Measurements from ENCODE around the gene CSNK1D.

Gene CSNK1D

GRCh38 chr17:82309656-82310570 is 36.4 kb upstream of the CSNK1D start:
- no peak for FAIRE-seq

DNA sequence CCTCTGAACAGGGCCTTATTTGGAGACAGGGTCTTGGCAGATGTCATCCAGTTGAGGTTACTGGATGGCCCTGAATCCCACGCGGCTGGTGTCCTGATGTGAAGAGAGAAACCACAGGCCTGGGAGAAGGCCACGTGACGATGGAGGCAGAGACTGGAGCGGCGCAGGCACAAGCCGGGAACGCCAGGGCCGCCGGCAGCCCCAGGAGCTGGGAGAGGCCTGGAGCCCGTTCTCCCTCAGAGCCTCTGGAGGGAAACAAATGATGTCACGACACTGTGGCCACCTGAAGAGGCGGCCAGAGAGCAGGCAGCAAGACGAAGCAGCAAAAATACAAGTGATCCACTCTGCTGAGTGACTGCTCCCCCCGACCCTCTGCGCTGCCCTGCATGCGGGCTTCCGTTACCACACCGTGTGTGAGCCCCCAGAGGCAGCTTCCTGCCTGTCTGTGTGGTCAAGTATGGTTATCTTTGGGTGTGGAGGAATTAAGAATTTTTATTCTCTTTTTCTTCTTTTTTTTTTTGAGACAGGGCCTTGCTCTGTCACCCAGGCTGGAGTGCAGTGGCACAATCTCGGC is 32.3 kb upstream of the CSNK1D start:
- FAIRE-seq = no peak

- FAIRE-seq = no peak
Measured at GRCh38 chr17:82304826-82305726, 31.6 kb upstream of the CSNK1D start.

- no peak for FAIRE-seq
Measured at GRCh38 chr17:82303944-82304808, 30.7 kb upstream of the CSNK1D start.

DNA sequence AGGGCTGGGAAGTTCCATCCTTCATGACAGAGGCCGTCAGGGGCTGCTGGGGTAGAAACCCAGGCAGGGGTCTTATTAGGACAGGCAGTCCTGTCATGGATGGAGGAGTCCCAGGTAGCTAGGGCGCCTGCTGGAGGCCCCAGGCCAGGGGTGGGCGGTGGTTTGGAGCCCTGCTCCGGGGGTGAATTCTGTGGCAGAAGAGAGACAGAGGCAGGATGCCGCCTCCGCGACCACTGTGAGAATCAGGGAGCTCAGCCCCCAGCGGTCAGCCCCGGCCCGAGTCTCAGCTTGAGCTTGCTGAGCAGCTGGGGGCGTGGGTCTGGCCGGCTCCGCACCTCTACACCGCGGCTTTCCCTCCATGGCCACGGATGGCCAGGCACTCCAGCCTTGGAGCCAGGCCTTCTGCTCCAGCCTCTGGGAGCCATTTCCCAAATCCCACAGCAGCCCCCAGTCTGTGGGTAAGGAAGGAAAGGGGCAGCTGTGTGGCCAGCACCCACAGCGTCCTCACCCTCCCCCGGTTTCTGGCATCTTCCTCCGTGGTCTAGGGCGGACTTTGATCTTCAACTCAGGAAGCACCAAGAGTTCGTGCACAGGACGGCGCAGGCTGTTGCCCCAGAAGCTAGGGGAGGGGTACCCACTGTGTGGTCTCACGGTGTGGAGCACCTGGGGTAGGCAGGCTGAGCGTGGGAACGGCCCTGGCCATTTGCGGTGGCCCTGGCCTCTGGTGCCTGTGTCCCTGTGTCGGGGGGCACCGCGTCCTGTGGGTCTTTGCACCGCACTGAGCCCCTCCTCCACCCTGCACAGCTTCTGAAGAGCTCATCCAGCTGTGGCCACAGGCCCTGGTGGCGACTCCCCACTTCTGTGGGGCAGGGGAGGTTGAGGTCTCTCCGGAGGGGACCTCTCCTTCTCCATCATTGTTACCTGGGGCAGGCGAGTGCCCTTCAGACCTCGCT is 29.8 kb upstream of the CSNK1D start:
- no peak for FAIRE-seq

DNA sequence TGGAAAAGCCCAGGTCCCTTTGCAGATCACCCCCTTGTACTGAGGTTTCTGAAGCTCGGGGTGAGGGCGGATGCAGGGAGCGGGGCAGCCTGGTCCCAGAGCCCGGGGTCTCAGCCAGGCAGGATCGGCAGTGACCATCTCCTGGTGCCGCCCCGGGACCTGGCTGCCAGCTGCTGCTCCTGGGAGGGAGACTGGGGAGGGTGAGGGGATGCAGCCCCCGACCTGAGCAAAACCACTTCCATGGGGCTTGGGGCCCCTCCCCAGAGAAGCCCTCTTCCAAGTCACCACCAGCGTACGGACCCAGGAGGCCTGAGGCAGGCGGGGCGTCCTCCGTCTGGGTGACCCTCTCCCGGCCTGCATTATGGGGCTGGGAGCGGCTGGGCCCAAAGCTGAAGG is 29.1 kb upstream of the CSNK1D start:
- FAIRE-seq = no peak

- FAIRE-seq = no peak
Measured at GRCh38 chr17:82301916-82302567, 28.5 kb upstream of the CSNK1D start.

GRCh38 chr17:82301300-82301915 is 27.9 kb upstream of the CSNK1D start:
- FAIRE-seq = no peak

GRCh38 chr17:82300707-82301270 is 27.3 kb upstream of the CSNK1D start:
- no peak for FAIRE-seq

- no peak for FAIRE-seq
Measured at GRCh38 chr17:82300228-82300627, 26.7 kb upstream of the CSNK1D start.

DNA sequence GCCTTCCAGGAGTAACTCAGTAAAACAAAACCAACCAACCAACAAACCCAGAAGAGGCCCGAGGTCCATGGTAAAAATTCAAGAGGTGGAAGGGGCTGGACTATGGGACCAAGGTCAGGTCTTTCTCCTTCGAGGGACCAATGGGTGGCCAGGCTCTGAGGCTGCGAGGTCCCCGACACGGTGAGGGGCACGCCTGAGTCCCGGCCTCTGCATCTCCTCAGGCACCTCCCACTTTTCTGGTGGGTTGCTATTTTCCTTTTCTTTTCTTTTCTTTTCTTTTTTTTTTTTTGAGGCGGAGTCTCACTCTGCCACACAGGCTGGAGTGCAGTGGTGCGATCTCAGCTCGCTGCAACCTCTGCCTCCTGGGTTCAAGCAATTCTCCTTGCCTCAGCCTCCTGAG is 26.0 kb upstream of the CSNK1D start:
- no peak for FAIRE-seq

DNA sequence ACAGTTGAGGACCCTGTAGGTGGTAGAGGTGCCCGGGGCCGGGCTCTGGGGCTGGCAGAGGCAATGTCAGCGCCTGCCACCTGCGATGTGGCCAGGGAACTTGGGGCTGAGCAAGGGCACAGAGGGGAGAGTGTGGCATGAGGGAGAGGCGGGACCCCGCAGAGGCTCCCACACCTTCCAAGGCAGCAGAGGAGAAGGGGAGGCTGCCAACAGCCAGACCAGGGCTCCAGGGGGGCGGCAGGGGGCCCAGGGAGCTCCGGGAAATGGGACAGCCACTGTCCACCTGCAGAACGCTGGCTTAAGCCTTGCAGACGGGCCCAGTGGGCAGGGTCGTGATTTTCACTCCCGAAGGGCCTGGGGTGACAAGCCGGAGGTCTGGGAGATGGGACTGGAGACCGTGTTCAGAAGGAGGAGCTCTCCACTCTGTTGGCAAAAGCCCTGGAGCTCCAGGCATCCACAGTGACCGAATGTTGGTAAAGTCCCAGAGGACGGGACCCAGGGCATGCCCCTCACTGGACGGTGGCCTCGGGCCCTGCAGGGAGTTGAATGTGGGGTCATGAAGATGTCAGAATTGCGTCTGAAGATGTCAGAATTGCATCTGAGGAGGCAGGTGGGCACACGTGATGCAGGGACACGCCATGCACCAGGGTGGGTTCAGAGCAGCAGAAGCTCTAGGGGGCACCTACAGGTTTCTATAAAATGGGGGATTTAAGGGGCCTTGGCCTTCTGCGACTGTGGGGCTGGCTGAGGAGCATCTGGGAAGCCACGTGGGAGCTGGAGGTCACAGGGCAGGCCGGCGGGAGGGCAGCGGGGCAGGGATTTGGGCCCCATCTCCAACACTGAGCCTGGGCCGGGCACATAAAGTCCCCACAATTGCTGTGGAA is 25.3 kb upstream of the CSNK1D start:
- no peak for FAIRE-seq

DNA sequence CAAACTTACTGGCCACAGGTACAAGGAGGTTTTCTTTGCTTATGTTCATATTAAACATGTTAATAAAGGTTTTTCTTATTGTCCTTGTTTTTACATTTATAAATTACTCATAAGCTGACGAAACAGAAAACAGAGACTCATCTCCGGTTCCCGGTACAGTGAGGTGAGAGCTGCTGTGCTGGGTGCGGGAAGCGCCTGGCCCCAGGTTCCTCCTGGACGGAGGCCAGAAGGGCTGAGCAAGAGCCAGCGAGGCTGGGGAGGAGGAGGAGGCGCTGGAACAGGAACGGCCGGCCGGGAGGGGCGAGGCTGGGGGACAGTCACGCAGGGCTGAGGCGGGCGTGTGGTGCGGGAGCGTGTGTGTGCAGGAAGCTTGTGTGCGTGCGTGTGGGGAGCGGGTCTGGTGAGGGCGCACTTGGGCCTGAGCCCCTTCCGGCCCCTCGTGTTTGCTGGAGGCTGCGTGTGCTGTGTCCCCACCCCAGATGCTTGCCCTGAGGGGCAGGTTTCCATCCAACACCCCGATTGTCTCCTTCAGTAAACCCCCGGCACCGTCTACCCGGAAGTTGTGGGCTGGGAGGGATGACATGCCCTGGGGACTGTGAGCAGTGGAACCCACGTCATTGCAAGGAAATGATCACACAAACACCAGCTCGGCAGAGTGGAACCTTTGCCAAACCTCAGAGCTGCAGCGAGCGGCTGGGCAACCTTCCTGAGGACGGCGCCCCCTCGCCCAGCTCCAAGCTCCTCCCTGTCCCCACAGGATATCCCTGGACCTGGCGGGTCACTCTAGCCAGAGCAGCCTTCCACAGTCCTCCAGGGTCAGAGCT is 24.4 kb upstream of the CSNK1D start:
- FAIRE-seq = peak; percentile 41

- no peak for FAIRE-seq
Measured at GRCh38 chr17:82297280-82297713, 23.8 kb upstream of the CSNK1D start.

GRCh38 chr17:82296511-82297279 is 23.2 kb upstream of the CSNK1D start:
- no peak for FAIRE-seq

DNA sequence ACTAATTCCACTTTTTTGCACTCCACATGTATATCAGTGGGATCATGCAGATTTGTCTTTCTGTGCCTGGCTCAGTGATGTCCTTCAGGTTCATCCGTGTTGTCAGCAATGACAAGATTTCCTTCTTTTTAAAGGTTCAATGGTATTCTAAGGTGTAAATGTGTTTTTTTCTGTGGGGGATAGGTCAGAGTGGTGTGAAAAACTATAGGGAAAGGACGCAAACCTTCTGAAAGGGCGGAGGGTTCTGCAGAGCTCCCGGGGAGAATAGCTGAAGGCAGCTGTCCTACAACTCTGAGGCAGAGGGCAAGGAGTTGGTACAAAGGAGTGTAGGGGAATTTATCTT is 21.9 kb upstream of the CSNK1D start:
- FAIRE-seq = no peak
